ENCODE measurements around the gene DHX40.

DNA sequence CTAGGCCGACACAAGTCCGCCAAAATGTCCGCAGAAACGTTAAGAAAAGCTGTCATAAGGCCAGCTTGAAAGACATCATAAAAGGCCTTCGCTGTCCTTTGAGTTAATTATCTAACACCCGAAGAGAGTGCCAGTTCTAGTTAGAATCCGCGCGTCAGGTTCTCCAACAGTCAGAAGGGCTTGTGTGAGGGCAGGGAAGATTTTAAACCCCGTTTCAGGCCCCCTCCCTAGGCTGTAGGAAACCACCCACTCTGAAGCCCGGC is 53.6 kb downstream of the DHX40 start:
- TF ChIP-seq, protein P1, sequence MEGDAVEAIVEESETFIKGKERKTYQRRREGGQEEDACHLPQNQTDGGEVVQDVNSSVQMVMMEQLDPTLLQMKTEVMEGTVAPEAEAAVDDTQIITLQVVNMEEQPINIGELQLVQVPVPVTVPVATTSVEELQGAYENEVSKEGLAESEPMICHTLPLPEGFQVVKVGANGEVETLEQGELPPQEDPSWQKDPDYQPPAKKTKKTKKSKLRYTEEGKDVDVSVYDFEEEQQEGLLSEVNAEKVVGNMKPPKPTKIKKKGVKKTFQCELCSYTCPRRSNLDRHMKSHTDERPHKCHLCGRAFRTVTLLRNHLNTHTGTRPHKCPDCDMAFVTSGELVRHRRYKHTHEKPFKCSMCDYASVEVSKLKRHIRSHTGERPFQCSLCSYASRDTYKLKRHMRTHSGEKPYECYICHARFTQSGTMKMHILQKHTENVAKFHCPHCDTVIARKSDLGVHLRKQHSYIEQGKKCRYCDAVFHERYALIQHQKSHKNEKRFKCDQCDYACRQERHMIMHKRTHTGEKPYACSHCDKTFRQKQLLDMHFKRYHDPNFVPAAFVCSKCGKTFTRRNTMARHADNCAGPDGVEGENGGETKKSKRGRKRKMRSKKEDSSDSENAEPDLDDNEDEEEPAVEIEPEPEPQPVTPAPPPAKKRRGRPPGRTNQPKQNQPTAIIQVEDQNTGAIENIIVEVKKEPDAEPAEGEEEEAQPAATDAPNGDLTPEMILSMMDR (IDR thresholded peaks at IDR 0.05; ENCODE audit: low read depth, low read length), result no peak
- TF ChIP-seq POLR2A (IDR thresholded peaks at IDR 0.05; ENCODE audit: extremely low read depth, insufficient read length) (peak; percentile 60), MYC (IDR thresholded peaks at IDR 0.05; ENCODE audit: low read depth, low read length) (no peak)

Data from NB4 (cell line).